Measurements from ENCODE around the gene RPL6. TPM values are rescaled to one million over a fixed set of nuclear protein-coding genes. Genes with fewer than 3 reads are reported as not detected.
A peak's percentile ranks its signal among the peaks of the same experiment; 100 is the strongest.

The RPL6 gene
- total and polyA plus RNA-seq, 9 of the 15 experiments (the other 6 are each of a cell fraction or from before 2014, with no cell fraction given) = 1,519 to 3,103 (median 2,396) TPM

DNA sequence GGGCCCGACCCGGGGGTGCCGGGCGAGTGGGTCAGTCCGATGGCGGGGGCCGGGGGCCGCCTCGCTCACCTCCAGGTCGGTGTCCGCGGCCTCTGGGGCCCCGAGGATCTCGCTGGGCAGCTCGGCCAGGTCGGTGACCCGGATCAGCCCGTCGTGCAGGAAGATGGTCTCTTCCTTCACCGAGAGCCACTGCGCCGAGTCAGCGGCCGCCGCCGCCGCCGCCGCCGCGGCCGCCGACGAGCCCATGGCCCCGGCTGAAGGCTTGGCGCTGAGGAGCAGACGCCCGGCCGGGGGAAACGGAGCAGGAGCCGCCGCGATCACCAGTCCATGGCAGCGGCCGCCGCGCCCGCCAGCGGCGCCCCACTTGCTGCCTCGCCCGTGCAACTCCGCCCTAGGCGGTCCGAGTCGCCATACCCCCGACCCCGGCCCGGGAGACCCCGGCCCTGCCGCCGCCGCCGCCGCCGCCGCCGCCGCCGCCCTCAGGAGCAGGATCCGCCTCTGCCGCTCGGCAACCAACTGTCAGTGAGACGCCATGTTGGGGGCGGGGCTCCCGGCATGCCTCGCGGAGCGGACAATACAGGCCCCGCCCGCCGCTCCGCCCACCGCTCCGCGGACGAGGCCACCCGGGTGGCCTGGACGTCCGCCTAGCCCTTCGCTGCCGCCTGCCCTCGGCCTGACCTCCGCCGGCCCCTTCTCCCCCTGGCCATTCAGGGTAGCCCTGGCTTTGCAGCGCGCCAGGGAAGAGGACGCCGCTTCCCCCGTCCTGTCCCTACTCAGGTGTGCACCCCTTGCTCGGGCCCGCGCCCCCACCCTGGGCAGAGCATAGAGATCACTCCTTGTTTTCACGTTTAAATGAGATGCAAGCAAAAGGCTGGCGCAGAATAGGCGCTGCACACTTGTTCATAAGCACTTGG is 27.3 kb downstream of the RPL6 start, which contains the start of gene HECTD4 (continued):
- no peak for TF ChIP-seq ZNF398 (CRISPR knock-in tag; IDR thresholded peaks at IDR 0.05)
- TF ChIP-seq ZNF511 (CRISPR knock-in tag; IDR thresholded peaks at IDR 0.05) = no peak
- TF ChIP-seq, protein P1, sequence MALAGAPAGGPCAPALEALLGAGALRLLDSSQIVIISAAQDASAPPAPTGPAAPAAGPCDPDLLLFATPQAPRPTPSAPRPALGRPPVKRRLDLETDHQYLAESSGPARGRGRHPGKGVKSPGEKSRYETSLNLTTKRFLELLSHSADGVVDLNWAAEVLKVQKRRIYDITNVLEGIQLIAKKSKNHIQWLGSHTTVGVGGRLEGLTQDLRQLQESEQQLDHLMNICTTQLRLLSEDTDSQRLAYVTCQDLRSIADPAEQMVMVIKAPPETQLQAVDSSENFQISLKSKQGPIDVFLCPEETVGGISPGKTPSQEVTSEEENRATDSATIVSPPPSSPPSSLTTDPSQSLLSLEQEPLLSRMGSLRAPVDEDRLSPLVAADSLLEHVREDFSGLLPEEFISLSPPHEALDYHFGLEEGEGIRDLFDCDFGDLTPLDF (CRISPR knock-in tag; IDR thresholded peaks at IDR 0.05) = no peak
- no peak for TF ChIP-seq HMG20B (CRISPR knock-in tag; IDR thresholded peaks at IDR 0.05)
- TF ChIP-seq RBM17 (IDR thresholded peaks at IDR 0.05; ENCODE audit: borderline replicate concordance, low read depth, low read length) = no peak
- TF ChIP-seq ATF7 (IDR thresholded peaks at IDR 0.05) = peak; percentile 83
- TF ChIP-seq PREB (CRISPR knock-in tag; IDR thresholded peaks at IDR 0.05) = no peak
- peak in 1 of 2 experiments; percentile 60; a peak in 1 of 4 replicates for TF ChIP-seq SIN3A (IDR thresholded peaks at IDR 0.05; ENCODE audit: borderline replicate concordance in 2 of 2, control insufficient read depth in 1 of 2, low read depth in 2 of 2, low read length in 2 of 2)
- TF ChIP-seq SUPT5H (IDR thresholded peaks at IDR 0.05) = peak; percentile 92
- TF ChIP-seq ZBTB33 (CRISPR knock-in tag; IDR thresholded peaks at IDR 0.05) = 0 out of 2 replicates have a peak, but pooled peaks have one; percentile 8
- no peak for TF ChIP-seq ZNF76 (CRISPR knock-in tag; IDR thresholded peaks at IDR 0.05; ENCODE audit: borderline replicate concordance)
- TF ChIP-seq CHD4 (IDR thresholded peaks at IDR 0.05; ENCODE audit: insufficient read depth, insufficient replicate concordance, low read depth, low read length, poor library complexity, severe bottlenecking) = no peak
- TF ChIP-seq NONO (IDR thresholded peaks at IDR 0.05; ENCODE audit: low read depth in 2 of 2, low read length in 1 of 2) = peak; percentile 30 to 66; a peak in 3 of 4 replicates
- peak; percentile 44; the same call in 1 of the 2 replicates for TF ChIP-seq EP400 (IDR thresholded peaks at IDR 0.05)
- peak; percentile 74 to 93 (median 93) for TF ChIP-seq YY1 (IDR thresholded peaks at IDR 0.05; ENCODE audit: borderline replicate concordance in 1 of 3, control insufficient read depth in 1 of 3, extremely low read depth in 1 of 3, insufficient read depth in 3 of 3, insufficient read length in 1 of 3, insufficient replicate concordance in 2 of 3, low read depth in 1 of 3, low read length in 2 of 3)
- no peak for TF ChIP-seq ZFPM2 (CRISPR knock-in tag; IDR thresholded peaks at IDR 0.05)
- no peak for TF ChIP-seq FOXM1 (IDR thresholded peaks at IDR 0.05; ENCODE audit: low read depth)
- no peak for TF ChIP-seq FOXM1 (CRISPR knock-in tag; IDR thresholded peaks at IDR 0.05; ENCODE audit: low read depth)

All from K562 (cell line).